Activated CD8-positive, alpha-beta T cell treated with anti-CD3 and anti-CD28 coated beads, Interleukin-2, amount 10 ng/mL, durations not matched to agents 7 days and 5 days (primary cell): Measurements from ENCODE around the gene VPS9D1. TPM values are rescaled to one million over a fixed set of nuclear protein-coding genes. Genes with fewer than 3 reads are reported as not detected.

Source experiments
- ATAC-seq: fragments of 150-1000 bp; cut with Tn5 transposase; one replicate; pipeline ENCODE4 v1.10.0; 2021; ENCODE audit warnings: moderate library complexity
- CTCF ChIA-PET: fragments of 350-600 bp; sonication (Branson Sonifier 250); formaldehyde crosslinking; loops from one replicate; lab custom pipeline; 2021; ENCODE audit warnings: antibody characterized with exemption; lab: Charles Lee
- POLR2A ChIA-PET: fragments of 350-600 bp; sonication (Branson Sonifier 250); formaldehyde crosslinking; loops from one replicate; lab custom pipeline; 2021; ENCODE audit warnings: antibody characterized with exemption; lab: Charles Lee
- DNase-seq: peaks from one replicate; pipeline ENCODE4 v3.0.0-alpha.2; 2020
- H3K27ac Mint-ChIP-seq: one replicate; pipeline ENCODE4 v1.8.0; 2021; ENCODE audit warnings: mild to moderate bottlenecking, mixed read lengths
- H3K27me3 Mint-ChIP-seq: one replicate; pipeline ENCODE4 v1.8.0; 2021; ENCODE audit warnings: low read depth, mixed read lengths
- H3K36me3 Mint-ChIP-seq: one replicate; pipeline ENCODE4 v1.8.0; 2021; ENCODE audit warnings: low read depth, mixed read lengths
- H3K4me1 Mint-ChIP-seq: one replicate; pipeline ENCODE4 v1.8.0; 2021; ENCODE audit warnings: low read depth, mixed read lengths
- H3K4me3 Mint-ChIP-seq: one replicate; pipeline ENCODE4 v1.8.0; 2021; ENCODE audit warnings: mild to moderate bottlenecking, mixed read lengths
- H3K9me3 Mint-ChIP-seq: one replicate; pipeline ENCODE4 v1.8.0; 2022; ENCODE audit warnings: mixed read lengths; ENCODE audit not compliant: insufficient read depth
- total RNA-seq, 2 experiments: library from RNA; stranded (reverse); gene quantifications; one replicate each; pipeline ENCODE4 v1.2.3, GENCODE V29; 2021

Gene VPS9D1
- total RNA-seq = 1 to 10 TPM; 6.6 to 7.5 TPM

- no peaks in the 10 kb centered on the region for H3K9me3 Mint-ChIP-seq
- CTCF ChIA-PET = interaction anchor here (1.0 kb wide), 1 partner anchor 15 kb away, joined by 5 read pairs; no protein-coding TSS in a partner anchor
- peak within 1 kb of the TSS; percentile 98 for H3K27ac Mint-ChIP-seq
- H3K27me3 Mint-ChIP-seq = no peaks in the 10 kb centered on the region
- peak; percentile 88 for DNase-seq
- POLR2A ChIA-PET = no interaction called here
- ATAC-seq = peak; percentile 43
- peaks cover 39% of the 10 kb centered on the region for H3K36me3 Mint-ChIP-seq
- H3K4me1 Mint-ChIP-seq = peaks cover 40% of the 10 kb centered on the region
- peak within 1 kb of the TSS; percentile 93 for H3K4me3 Mint-ChIP-seq
Observed at GRCh38 chr16:89720813-89721545, at the start of gene VPS9D1, which contains the start of gene ZNF276. TSS of gene VPS9D1 (minus strand) at chr16:89720898. CDS start at chr16:89720861, 37 bp downstream. TSS of gene ZNF276 (plus strand) at chr16:89721537. CDS start at chr16:89721641, 104 bp downstream.

GRCh38 chr16:89770367-89770766 lies 49.7 kb upstream of the VPS9D1 start:
- no peak overlapping the region for H3K27ac Mint-ChIP-seq
- ChIA-PET CTCF (no interaction called here), POLR2A (no interaction called here)
- no peaks in the 10 kb centered on the region for H3K9me3 Mint-ChIP-seq
- H3K27me3 Mint-ChIP-seq = no peaks in the 10 kb centered on the region
- H3K36me3 Mint-ChIP-seq = peaks cover 72% of the 10 kb centered on the region
- ATAC-seq (no peak), DNase-seq (no peak)
- H3K4me3 Mint-ChIP-seq = no peak overlapping the region
- H3K4me1 Mint-ChIP-seq = peaks cover 5% of the 10 kb centered on the region

- Mint-ChIP-seq H3K4me1 (peaks cover 35% of the 10 kb centered on the region), H3K27ac (peak overlapping the region; percentile 85), H3K36me3 (peaks cover 79% of the 10 kb centered on the region), H3K9me3 (no peaks in the 10 kb centered on the region), H3K4me3 (peak overlapping the region; percentile 62), H3K27me3 (no peaks in the 10 kb centered on the region)
- DNase-seq (no peak), ATAC-seq (no peak)
- ChIA-PET CTCF (interaction anchor here (1.5 kb wide), 1 partner anchor 41 kb away, joined by 3 read pairs; no protein-coding TSS in a partner anchor), POLR2A (interaction anchor here (0.7 kb wide), 2 partner anchors 9 to 24 kb away, joined by 3 to 5 read pairs; no protein-coding TSS in a partner anchor)
Observed at GRCh38 chr16:89765292-89765830, 44.7 kb upstream of the VPS9D1 start.

GRCh38 chr16:89764711-89765201 lies 44.1 kb upstream of the VPS9D1 start:
- peaks cover 79% of the 10 kb centered on the region for H3K36me3 Mint-ChIP-seq
- no peaks in the 10 kb centered on the region for H3K27me3 Mint-ChIP-seq
- no peaks in the 10 kb centered on the region for H3K9me3 Mint-ChIP-seq
- peaks cover 38% of the 10 kb centered on the region for H3K4me1 Mint-ChIP-seq
- DNase-seq (peak; percentile 76), ATAC-seq (peak; percentile 72)
- POLR2A ChIA-PET = interaction anchor here (0.6 kb wide), 1 partner anchor 147 kb away, joined by 3 read pairs; no protein-coding TSS in a partner anchor
- H3K4me3 Mint-ChIP-seq = peak overlapping the region; percentile 62
- H3K27ac Mint-ChIP-seq = peak overlapping the region; percentile 85
- CTCF ChIA-PET = interaction anchor here (0.6 to 1.5 kb wide), 3 partner anchors 13 to 59 kb away, joined by 3 to 4 read pairs (median 3); no protein-coding TSS in a partner anchor

- ATAC-seq = peak; percentile 31
- peak overlapping the region; percentile 78 for H3K4me3 Mint-ChIP-seq
Observed at GRCh38 chr16:89761304-89761922, 40.7 kb upstream of the VPS9D1 start.

GRCh38 chr16:89759746-89760340 lies 39.1 kb upstream of the VPS9D1 start:
- ATAC-seq (no peak), DNase-seq (no peak)
- ChIA-PET POLR2A (interaction anchor here (1.2 kb wide), 1 partner anchor 35 kb away, joined by 3 read pairs; no protein-coding TSS in a partner anchor), CTCF (no interaction called here)
- peaks cover 27% of the 10 kb centered on the region for H3K4me1 Mint-ChIP-seq
- H3K27me3 Mint-ChIP-seq = no peaks in the 10 kb centered on the region
- H3K9me3 Mint-ChIP-seq = no peaks in the 10 kb centered on the region
- H3K27ac Mint-ChIP-seq = peak overlapping the region; percentile 87
- no peak overlapping the region for H3K4me3 Mint-ChIP-seq
- H3K36me3 Mint-ChIP-seq = peaks cover 76% of the 10 kb centered on the region

More at GRCh38 chr16:89761304-89761922, 40.7 kb upstream of the VPS9D1 start:
- no peak for DNase-seq
- Mint-ChIP-seq H3K27me3 (no peaks in the 10 kb centered on the region), H3K4me1 (peaks cover 36% of the 10 kb centered on the region), H3K9me3 (no peaks in the 10 kb centered on the region), H3K36me3 (peaks cover 78% of the 10 kb centered on the region), H3K27ac (peak overlapping the region; percentile 87)
- CTCF ChIA-PET = interaction anchor here (0.9 to 2.8 kb wide), 9 partner anchors 12 to 149 kb away, joined by 3 to 17 read pairs (median 4); partner anchors contain the start of gene SPATA2L
- POLR2A ChIA-PET = interaction anchor here (1.4 to 1.6 kb wide), 2 partner anchors 11 to 112 kb away, joined by 3 to 4 read pairs; partner anchors contain the start of gene TCF25

GRCh38 chr16:89749637-89750036 lies 28.9 kb upstream of the VPS9D1 start:
- no peak for ATAC-seq
- CTCF ChIA-PET = interaction anchor here (1.0 to 1.3 kb wide), 2 partner anchors 12 to 110 kb away, joined by 3 to 4 read pairs; no protein-coding TSS in a partner anchor
- H3K36me3 Mint-ChIP-seq = peaks cover 50% of the 10 kb centered on the region
- DNase-seq = no peak
- POLR2A ChIA-PET = interaction anchor here (1.2 kb wide), 1 partner anchor 11 kb away, joined by 3 read pairs; no protein-coding TSS in a partner anchor
- H3K27me3 Mint-ChIP-seq = no peaks in the 10 kb centered on the region
- no peaks in the 10 kb centered on the region for H3K9me3 Mint-ChIP-seq
- H3K27ac Mint-ChIP-seq = no peak overlapping the region
- no peaks in the 10 kb centered on the region for H3K4me1 Mint-ChIP-seq
- no peak overlapping the region for H3K4me3 Mint-ChIP-seq

- DNase-seq (no peak), ATAC-seq (no peak)
- no peaks in the 10 kb centered on the region for H3K4me1 Mint-ChIP-seq
- no peaks in the 10 kb centered on the region for H3K27me3 Mint-ChIP-seq
- no peak overlapping the region for H3K4me3 Mint-ChIP-seq
- H3K36me3 Mint-ChIP-seq = peaks cover 52% of the 10 kb centered on the region
- POLR2A ChIA-PET = no interaction called here
- CTCF ChIA-PET = interaction anchor here (1.0 kb wide), 1 partner anchor 13 kb away, joined by 4 read pairs; no protein-coding TSS in a partner anchor
- H3K9me3 Mint-ChIP-seq = no peaks in the 10 kb centered on the region
- H3K27ac Mint-ChIP-seq = no peak overlapping the region
Observed at GRCh38 chr16:89748921-89749320, 28.2 kb upstream of the VPS9D1 start.

- Mint-ChIP-seq H3K4me1 (no peaks in the 10 kb centered on the region), H3K27ac (no peak overlapping the region), H3K9me3 (no peaks in the 10 kb centered on the region), H3K36me3 (peaks cover 53% of the 10 kb centered on the region), H3K4me3 (no peak overlapping the region), H3K27me3 (no peaks in the 10 kb centered on the region)
- no peak for DNase-seq
- ChIA-PET CTCF (interaction anchor here (2.2 kb wide), 1 partner anchor 113 kb away, joined by 4 read pairs; no protein-coding TSS in a partner anchor), POLR2A (interaction anchor here (0.8 to 1.0 kb wide), 2 partner anchors 9 to 32 kb away, joined by 3 to 4 read pairs; no protein-coding TSS in a partner anchor)
- no peak for ATAC-seq
Observed at GRCh38 chr16:89748076-89748475, 27.4 kb upstream of the VPS9D1 start.

GRCh38 chr16:89746043-89746442 lies 25.3 kb upstream of the VPS9D1 start:
- no peak for DNase-seq
- CTCF ChIA-PET = interaction anchor here (0.8 to 2.2 kb wide), 3 partner anchors 22 to 115 kb away, joined by 3 to 11 read pairs (median 4); no protein-coding TSS in a partner anchor
- POLR2A ChIA-PET = interaction anchor here (0.8 to 1.2 kb wide), 2 partner anchors 20 to 22 kb away, joined by 3 to 4 read pairs; no protein-coding TSS in a partner anchor
- no peaks in the 10 kb centered on the region for H3K9me3 Mint-ChIP-seq
- no peak overlapping the region for H3K27ac Mint-ChIP-seq
- peaks cover 2% of the 10 kb centered on the region for H3K4me1 Mint-ChIP-seq
- H3K36me3 Mint-ChIP-seq = peaks cover 54% of the 10 kb centered on the region
- no peak for ATAC-seq
- no peak overlapping the region for H3K4me3 Mint-ChIP-seq
- no peaks in the 10 kb centered on the region for H3K27me3 Mint-ChIP-seq
